ENCODE measurements around the gene GIMAP2.

- TF ChIP-seq, protein P1, sequence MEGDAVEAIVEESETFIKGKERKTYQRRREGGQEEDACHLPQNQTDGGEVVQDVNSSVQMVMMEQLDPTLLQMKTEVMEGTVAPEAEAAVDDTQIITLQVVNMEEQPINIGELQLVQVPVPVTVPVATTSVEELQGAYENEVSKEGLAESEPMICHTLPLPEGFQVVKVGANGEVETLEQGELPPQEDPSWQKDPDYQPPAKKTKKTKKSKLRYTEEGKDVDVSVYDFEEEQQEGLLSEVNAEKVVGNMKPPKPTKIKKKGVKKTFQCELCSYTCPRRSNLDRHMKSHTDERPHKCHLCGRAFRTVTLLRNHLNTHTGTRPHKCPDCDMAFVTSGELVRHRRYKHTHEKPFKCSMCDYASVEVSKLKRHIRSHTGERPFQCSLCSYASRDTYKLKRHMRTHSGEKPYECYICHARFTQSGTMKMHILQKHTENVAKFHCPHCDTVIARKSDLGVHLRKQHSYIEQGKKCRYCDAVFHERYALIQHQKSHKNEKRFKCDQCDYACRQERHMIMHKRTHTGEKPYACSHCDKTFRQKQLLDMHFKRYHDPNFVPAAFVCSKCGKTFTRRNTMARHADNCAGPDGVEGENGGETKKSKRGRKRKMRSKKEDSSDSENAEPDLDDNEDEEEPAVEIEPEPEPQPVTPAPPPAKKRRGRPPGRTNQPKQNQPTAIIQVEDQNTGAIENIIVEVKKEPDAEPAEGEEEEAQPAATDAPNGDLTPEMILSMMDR (IDR thresholded peaks at IDR 0.05; ENCODE audit: insufficient read depth, low read depth, low read length) = no peak
- no peak for TF ChIP-seq EZH2 (IDR thresholded peaks at IDR 0.05; ENCODE audit: insufficient read depth, low read length)
Observed at GRCh38 chr7:150738092-150738491, 52.6 kb downstream of the GIMAP2 start.

All from astrocyte (in vitro differentiated cells and primary cell).